HFFc6 (cell line): ENCODE results near the gene LYSMD4. TPM values are rescaled to one million over a fixed set of nuclear protein-coding genes. Genes with fewer than 3 reads are reported as not detected.
"Not testable (repeated sequence)": the region's sequence is repeated elsewhere in the genome, so short reads cannot be mapped to it uniquely, and the experiment has no call there.

Experiments used
- DNase-seq: peaks from one replicate; pipeline ENCODE4 v3.0.0-alpha.2; 2018
- H3K27ac Mint-ChIP-seq: 2 replicates; pipeline ENCODE4 v1.8.0; 2020; ENCODE audit warnings: mild to moderate bottlenecking, mixed read lengths
- H3K27me3 Mint-ChIP-seq: 2 replicates; pipeline ENCODE4 v1.8.0; 2021; ENCODE audit warnings: mild to moderate bottlenecking, moderate library complexity, mixed read lengths; ENCODE audit not compliant: insufficient read depth
- H3K36me3 Mint-ChIP-seq: 2 replicates; pipeline ENCODE4 v1.8.0; 2021; ENCODE audit warnings: low read depth, mixed read lengths
- H3K4me1 Mint-ChIP-seq: 2 replicates; pipeline ENCODE4 v1.8.0; 2020; ENCODE audit warnings: low read depth, mixed read lengths
- H3K4me3 Mint-ChIP-seq: 2 replicates; pipeline ENCODE4 v1.8.0; 2020; ENCODE audit warnings: mild to moderate bottlenecking, moderate library complexity, mixed read lengths
- H3K9me3 Mint-ChIP-seq: 2 replicates; pipeline ENCODE4 v1.8.0; 2020; ENCODE audit warnings: mild to moderate bottlenecking, mixed read lengths
- total RNA-seq, 6 experiments: library from RNA; stranded (reverse); fragmentation: NEBNext Ultra II Directional; extraction: Animal tissue kit (Norgen Biotek cat#: 25700); gene quantifications; 2 replicates in 1 of 6; 3 replicates in 5 of 6; pipeline ENCODE4 v1.2.3, GENCODE V29; 2021
- TF ChIP-seq, protein P1 (sequence below): fragments of 200-600 bp; sonication (generic); IDR thresholded peaks from 2 replicates; pipeline ENCODE4 v1.5.0; 2021; ENCODE audit warnings: antibody characterized with exemption, mild to moderate bottlenecking

The LYSMD4 gene
- total RNA-seq, 6 experiments from 2014 or later: 3.4 to 5.3 (median 4.4) TPM

DNA sequence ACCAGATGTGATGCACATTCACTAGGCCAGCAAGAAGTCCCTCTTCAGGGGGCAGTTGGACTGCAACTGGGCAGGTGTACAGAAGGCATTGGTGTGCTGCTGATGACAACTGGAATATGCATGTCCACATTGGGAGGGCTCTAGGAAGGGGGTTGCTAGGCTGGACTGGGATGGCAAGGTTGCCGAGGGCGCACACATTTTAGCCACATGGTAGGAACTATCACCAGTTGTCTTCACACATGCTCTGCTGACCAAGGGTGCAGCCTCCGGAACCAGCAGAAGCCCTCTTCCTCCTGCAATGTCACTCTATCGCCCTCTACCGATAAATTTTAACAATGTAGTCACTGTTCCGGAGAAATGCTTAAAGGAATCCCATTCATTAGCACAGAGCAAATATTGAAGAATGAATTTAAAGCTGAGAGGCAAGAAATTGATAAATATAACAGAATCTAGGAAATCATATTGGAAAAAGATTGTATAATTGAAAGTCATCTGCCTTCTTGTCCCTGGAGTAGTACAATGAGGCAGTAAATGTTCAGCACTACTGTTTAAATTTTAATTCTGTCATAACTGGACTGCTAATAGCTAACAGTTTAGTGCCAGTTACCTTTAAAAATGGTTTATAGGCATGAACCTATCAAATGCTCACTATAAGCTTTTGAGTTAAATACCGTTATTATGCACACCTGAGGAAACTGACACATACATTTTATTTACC is 22.6 kb upstream of the LYSMD4 start:
- Mint-ChIP-seq H3K4me1 (no peaks in the 10 kb centered on the region), H3K27me3 (peaks cover 9% of the 10 kb centered on the region)

DNA sequence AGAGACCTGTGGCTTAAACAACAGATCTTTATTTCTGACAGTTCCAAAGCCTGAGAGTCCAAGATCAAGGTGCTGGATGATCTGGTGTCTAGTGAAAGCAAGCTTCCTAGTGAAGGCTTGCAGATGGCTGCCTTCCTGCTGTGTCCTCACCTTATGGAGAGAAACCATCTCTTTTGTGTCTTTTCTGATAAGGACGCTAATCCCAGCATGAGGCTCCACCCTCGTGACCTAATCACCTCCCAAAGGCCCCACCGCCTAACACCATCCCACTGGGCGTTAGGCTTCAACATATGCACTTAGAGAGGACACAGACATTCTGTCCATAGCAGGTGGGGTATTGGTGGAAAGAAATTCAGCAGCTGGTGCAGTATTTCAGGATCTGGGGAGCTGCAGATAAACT is 19.8 kb upstream of the LYSMD4 start:
- no peaks in the 10 kb centered on the region for H3K9me3 Mint-ChIP-seq
- H3K27ac Mint-ChIP-seq: no peak overlapping the region
- H3K27me3 Mint-ChIP-seq: peaks cover 14% of the 10 kb centered on the region
- TF ChIP-seq, protein P1, sequence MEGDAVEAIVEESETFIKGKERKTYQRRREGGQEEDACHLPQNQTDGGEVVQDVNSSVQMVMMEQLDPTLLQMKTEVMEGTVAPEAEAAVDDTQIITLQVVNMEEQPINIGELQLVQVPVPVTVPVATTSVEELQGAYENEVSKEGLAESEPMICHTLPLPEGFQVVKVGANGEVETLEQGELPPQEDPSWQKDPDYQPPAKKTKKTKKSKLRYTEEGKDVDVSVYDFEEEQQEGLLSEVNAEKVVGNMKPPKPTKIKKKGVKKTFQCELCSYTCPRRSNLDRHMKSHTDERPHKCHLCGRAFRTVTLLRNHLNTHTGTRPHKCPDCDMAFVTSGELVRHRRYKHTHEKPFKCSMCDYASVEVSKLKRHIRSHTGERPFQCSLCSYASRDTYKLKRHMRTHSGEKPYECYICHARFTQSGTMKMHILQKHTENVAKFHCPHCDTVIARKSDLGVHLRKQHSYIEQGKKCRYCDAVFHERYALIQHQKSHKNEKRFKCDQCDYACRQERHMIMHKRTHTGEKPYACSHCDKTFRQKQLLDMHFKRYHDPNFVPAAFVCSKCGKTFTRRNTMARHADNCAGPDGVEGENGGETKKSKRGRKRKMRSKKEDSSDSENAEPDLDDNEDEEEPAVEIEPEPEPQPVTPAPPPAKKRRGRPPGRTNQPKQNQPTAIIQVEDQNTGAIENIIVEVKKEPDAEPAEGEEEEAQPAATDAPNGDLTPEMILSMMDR: no peak
- H3K4me1 Mint-ChIP-seq: no peaks in the 10 kb centered on the region
- H3K36me3 Mint-ChIP-seq: no peaks in the 10 kb centered on the region
- DNase-seq: no peak
- H3K4me3 Mint-ChIP-seq: no peak overlapping the region

More for the DNA sequence above, 22.6 kb upstream of the LYSMD4 start:
- peak; percentile 68 for DNase-seq
- TF ChIP-seq, protein P1: peak; percentile 89
- Mint-ChIP-seq H3K27ac (no peak overlapping the region), H3K4me3 (no peak overlapping the region), H3K36me3 (no peaks in the 10 kb centered on the region), H3K9me3 (no peaks in the 10 kb centered on the region)

DNA sequence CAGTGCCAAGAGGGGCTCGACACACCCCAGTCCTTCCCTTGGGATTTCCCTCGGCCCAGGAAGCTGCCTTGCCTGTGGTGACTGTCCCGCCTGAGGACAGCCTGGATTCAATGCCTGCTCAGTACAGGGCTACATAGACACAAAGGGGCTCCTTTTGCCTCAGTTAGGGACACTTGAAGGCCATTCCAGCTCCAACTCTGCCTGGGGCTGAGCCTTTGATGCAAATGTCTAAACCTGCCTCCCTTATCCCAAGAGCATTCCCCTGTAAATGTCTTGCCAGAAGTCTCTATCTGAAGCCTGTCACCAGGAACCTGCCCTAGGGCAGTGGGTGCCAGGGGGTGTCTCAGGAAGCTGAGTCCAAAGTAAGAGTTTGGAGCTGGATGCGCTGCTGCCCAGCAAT is 19.3 kb upstream of the LYSMD4 start:
- H3K4me3 Mint-ChIP-seq: no peak overlapping the region
- H3K4me1 Mint-ChIP-seq: no peaks in the 10 kb centered on the region
- DNase-seq: no peak
- H3K36me3 Mint-ChIP-seq: no peaks in the 10 kb centered on the region
- TF ChIP-seq, protein P1: no peak
- H3K27ac Mint-ChIP-seq: no peak overlapping the region
- no peaks in the 10 kb centered on the region for H3K9me3 Mint-ChIP-seq
- peaks cover 14% of the 10 kb centered on the region; the same call in 1 of the 2 replicates for H3K27me3 Mint-ChIP-seq

DNA sequence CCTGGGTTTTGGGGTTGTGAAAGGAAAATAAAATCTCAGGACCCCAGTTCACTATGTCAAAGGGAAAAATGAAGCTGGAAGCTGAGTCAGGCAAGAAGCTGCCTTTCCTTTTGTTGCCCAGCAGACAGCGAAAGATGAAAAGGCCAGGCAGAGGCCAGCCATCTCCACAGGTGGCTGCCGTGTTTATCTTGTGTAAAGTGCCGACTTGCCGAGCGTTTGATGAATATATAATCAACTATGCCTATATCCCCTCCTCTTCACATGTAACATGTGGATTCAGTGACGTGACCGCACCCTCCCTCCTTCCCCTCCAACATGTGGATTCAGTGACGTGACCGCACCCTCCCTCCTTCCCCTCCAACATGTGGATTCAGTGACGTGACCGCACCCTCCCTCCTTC is 17.1 kb upstream of the LYSMD4 start:
- not testable (repeated sequence) for DNase-seq, H3K4me3 Mint-ChIP-seq, H3K4me1 Mint-ChIP-seq, H3K36me3 Mint-ChIP-seq, H3K27ac Mint-ChIP-seq, H3K9me3 Mint-ChIP-seq
- peaks cover 18% of the 10 kb centered on the region for H3K27me3 Mint-ChIP-seq

DNA sequence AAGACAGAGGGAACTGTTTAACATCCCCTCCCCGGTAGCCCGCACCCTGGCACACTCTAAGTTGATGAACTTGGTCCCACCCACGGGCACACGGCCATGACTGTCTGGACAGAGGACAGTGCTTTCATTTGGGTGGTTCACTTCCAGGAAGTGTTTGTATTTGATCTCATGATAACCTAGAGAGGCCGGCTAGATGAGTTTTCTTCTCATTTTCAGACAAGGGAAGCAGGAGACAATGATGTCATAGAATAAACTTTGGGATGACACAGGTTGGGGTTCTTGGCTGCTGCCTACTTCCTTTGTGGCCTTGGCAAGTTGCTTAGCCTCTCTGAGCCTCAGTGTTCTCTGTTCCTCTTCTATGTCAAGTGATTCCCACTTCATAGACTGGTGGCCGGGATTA is 16.1 kb upstream of the LYSMD4 start:
- Mint-ChIP-seq H3K9me3 (no peaks in the 10 kb centered on the region), H3K4me3 (no peak overlapping the region), H3K4me1 (no peaks in the 10 kb centered on the region), H3K27ac (no peak overlapping the region), H3K27me3 (peaks cover 18% of the 10 kb centered on the region), H3K36me3 (no peaks in the 10 kb centered on the region)
- TF ChIP-seq, protein P1: no peak
- DNase-seq: no peak

DNA sequence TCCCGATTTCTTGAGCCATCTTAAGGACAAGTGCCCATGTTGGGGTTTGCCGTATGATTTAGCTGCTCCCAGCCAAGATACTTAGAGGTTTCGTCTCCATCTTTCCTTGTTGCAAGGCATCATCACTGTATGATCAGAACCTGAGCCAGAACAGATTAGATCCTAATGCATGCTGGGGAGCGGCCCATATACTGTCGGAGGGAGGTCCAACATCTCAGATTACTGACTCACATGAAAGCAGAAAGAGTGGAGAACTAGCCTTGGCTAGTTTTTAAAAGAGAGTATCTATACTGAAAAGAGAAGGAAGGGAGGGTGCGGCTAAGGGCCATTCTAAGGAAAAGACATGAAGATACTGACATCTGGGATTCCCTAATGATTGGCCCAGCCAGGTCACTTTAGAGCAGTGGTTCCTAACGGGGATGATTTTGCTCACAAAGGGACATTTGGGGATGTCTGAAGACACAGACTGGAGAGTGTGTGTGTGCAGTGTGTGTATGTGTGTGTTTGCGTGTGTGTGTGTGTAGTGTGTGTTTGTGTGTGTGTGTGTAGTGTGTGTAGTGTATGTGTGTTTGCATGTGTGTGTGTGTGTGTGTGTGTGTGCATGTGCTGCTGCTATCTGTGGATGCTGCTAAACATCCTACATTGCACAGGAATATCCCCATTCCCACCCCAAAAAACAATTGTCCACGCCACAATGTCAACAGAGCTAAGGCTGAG is 12.3 kb upstream of the LYSMD4 start:
- Mint-ChIP-seq H3K27ac (no peak overlapping the region), H3K4me1 (no peaks in the 10 kb centered on the region), H3K9me3 (no peaks in the 10 kb centered on the region), H3K27me3 (peaks cover 21% of the 10 kb centered on the region), H3K4me3 (no peak overlapping the region), H3K36me3 (no peaks in the 10 kb centered on the region)
- TF ChIP-seq, protein P1: no peak
- no peak for DNase-seq
